IPS-15b (cell line): Measurements from ENCODE around the gene IL18R1.

Experiments
- H3K27me3 ChIP-seq: one replicate; pipeline ENCODE4 v1.6.1; 2013; ENCODE audit warnings: low read length; ENCODE audit not compliant: control insufficient read depth, insufficient read depth
- H3K36me3 ChIP-seq: one replicate; pipeline ENCODE4 v1.6.1; 2013; ENCODE audit warnings: low read length; ENCODE audit not compliant: control insufficient read depth, insufficient read depth
- H3K4me1 ChIP-seq: one replicate; pipeline ENCODE4 v1.6.1; 2013; ENCODE audit warnings: mild to moderate bottlenecking, low read length; ENCODE audit not compliant: control insufficient read depth, insufficient read depth
- H3K4me3 ChIP-seq: one replicate; pipeline ENCODE4 v1.5.1; 2013; ENCODE audit warnings: low read depth, low read length
- H3K9ac ChIP-seq: one replicate; pipeline ENCODE4 v1.6.1; 2013; ENCODE audit warnings: low read depth, mild to moderate bottlenecking, low read length
- H3K9me3 ChIP-seq: one replicate; pipeline ENCODE4 v1.6.1; 2013; ENCODE audit warnings: mild to moderate bottlenecking, low read length; ENCODE audit not compliant: control insufficient read depth, insufficient read depth

IL18R1 gene

GRCh38 chr2:102369866-102370265 is 14.3 kb downstream of the IL18R1 start:
- no peaks in the 10 kb centered on the region for H3K36me3 ChIP-seq
- H3K4me3 ChIP-seq, result no peak overlapping the region
- H3K9me3 ChIP-seq, result peaks cover 12% of the 10 kb centered on the region
- H3K27me3 ChIP-seq, result no peaks in the 10 kb centered on the region
- no peaks in the 10 kb centered on the region for H3K4me1 ChIP-seq
- no peak overlapping the region for H3K9ac ChIP-seq

- no peak overlapping the region for H3K4me3 ChIP-seq
- H3K4me1 ChIP-seq, result no peaks in the 10 kb centered on the region
- no peak overlapping the region for H3K9ac ChIP-seq
- H3K36me3 ChIP-seq, result no peaks in the 10 kb centered on the region
- H3K27me3 ChIP-seq, result no peaks in the 10 kb centered on the region
- no peaks in the 10 kb centered on the region for H3K9me3 ChIP-seq
Measured at GRCh38 chr2:102376052-102376591, 20.5 kb downstream of the IL18R1 start.

GRCh38 chr2:102383722-102384121 is 28.1 kb downstream of the IL18R1 start:
- Histone ChIP-seq H3K4me3 (no peak overlapping the region), H3K9me3 (no peaks in the 10 kb centered on the region), H3K9ac (no peak overlapping the region), H3K27me3 (no peaks in the 10 kb centered on the region), H3K4me1 (no peaks in the 10 kb centered on the region), H3K36me3 (no peaks in the 10 kb centered on the region)

GRCh38 chr2:102385522-102385921 is 29.9 kb downstream of the IL18R1 start:
- H3K4me1 ChIP-seq, result no peaks in the 10 kb centered on the region
- no peak overlapping the region for H3K9ac ChIP-seq
- no peaks in the 10 kb centered on the region for H3K36me3 ChIP-seq
- no peaks in the 10 kb centered on the region for H3K9me3 ChIP-seq
- no peak overlapping the region for H3K4me3 ChIP-seq
- no peaks in the 10 kb centered on the region for H3K27me3 ChIP-seq

- no peaks in the 10 kb centered on the region for H3K9me3 ChIP-seq
- H3K4me1 ChIP-seq, result no peaks in the 10 kb centered on the region
- H3K36me3 ChIP-seq, result no peaks in the 10 kb centered on the region
- H3K9ac ChIP-seq, result no peak overlapping the region
- no peaks in the 10 kb centered on the region for H3K27me3 ChIP-seq
- no peak overlapping the region for H3K4me3 ChIP-seq
Measured at GRCh38 chr2:102386004-102386403, 30.4 kb downstream of the IL18R1 start.

GRCh38 chr2:102386867-102387541 is 31.4 kb downstream of the IL18R1 start:
- Histone ChIP-seq H3K27me3 (no peaks in the 10 kb centered on the region), H3K4me1 (no peaks in the 10 kb centered on the region), H3K9ac (no peak overlapping the region), H3K4me3 (no peak overlapping the region), H3K9me3 (no peaks in the 10 kb centered on the region), H3K36me3 (no peaks in the 10 kb centered on the region)

- Histone ChIP-seq H3K9ac (no peak overlapping the region), H3K4me3 (no peak overlapping the region), H3K4me1 (no peaks in the 10 kb centered on the region), H3K9me3 (no peaks in the 10 kb centered on the region), H3K36me3 (no peaks in the 10 kb centered on the region), H3K27me3 (no peaks in the 10 kb centered on the region)
Measured at GRCh38 chr2:102387763-102388546, 32.4 kb downstream of the IL18R1 start.

GRCh38 chr2:102391565-102391964 is 36.0 kb downstream of the IL18R1 start:
- H3K4me1 ChIP-seq, result no peaks in the 10 kb centered on the region
- H3K27me3 ChIP-seq, result no peaks in the 10 kb centered on the region
- no peak overlapping the region for H3K9ac ChIP-seq
- no peaks in the 10 kb centered on the region for H3K36me3 ChIP-seq
- no peaks in the 10 kb centered on the region for H3K9me3 ChIP-seq
- no peak overlapping the region for H3K4me3 ChIP-seq

- H3K9ac ChIP-seq, result no peak overlapping the region
- H3K9me3 ChIP-seq, result no peaks in the 10 kb centered on the region
- H3K27me3 ChIP-seq, result no peaks in the 10 kb centered on the region
- no peaks in the 10 kb centered on the region for H3K36me3 ChIP-seq
- no peaks in the 10 kb centered on the region for H3K4me1 ChIP-seq
- no peak overlapping the region for H3K4me3 ChIP-seq
Measured at GRCh38 chr2:102392096-102392495, 36.5 kb downstream of the IL18R1 start.

GRCh38 chr2:102392942-102393341 is 37.3 kb downstream of the IL18R1 start:
- Histone ChIP-seq H3K9me3 (no peaks in the 10 kb centered on the region), H3K9ac (no peak overlapping the region), H3K4me3 (no peak overlapping the region), H3K4me1 (no peaks in the 10 kb centered on the region), H3K27me3 (no peaks in the 10 kb centered on the region), H3K36me3 (no peaks in the 10 kb centered on the region)

GRCh38 chr2:102396012-102396411 is 40.4 kb downstream of the IL18R1 start:
- no peaks in the 10 kb centered on the region for H3K4me1 ChIP-seq
- H3K27me3 ChIP-seq, result no peaks in the 10 kb centered on the region
- no peak overlapping the region for H3K9ac ChIP-seq

GRCh38 chr2:102397209-102397608 is 41.6 kb downstream of the IL18R1 start:
- no peak overlapping the region for H3K9ac ChIP-seq
- H3K36me3 ChIP-seq, result no peaks in the 10 kb centered on the region
- no peaks in the 10 kb centered on the region for H3K4me1 ChIP-seq
- H3K27me3 ChIP-seq, result no peaks in the 10 kb centered on the region
- no peak overlapping the region for H3K4me3 ChIP-seq
- no peaks in the 10 kb centered on the region for H3K9me3 ChIP-seq

More at GRCh38 chr2:102396012-102396411, 40.4 kb downstream of the IL18R1 start:
- no peak overlapping the region for H3K4me3 ChIP-seq
- no peaks in the 10 kb centered on the region for H3K9me3 ChIP-seq
- H3K36me3 ChIP-seq, result no peaks in the 10 kb centered on the region
